ENCODE results near the gene PROK1.
A peak's percentile ranks its signal among the peaks of the same experiment; 100 is the strongest.
"Not testable (repeated sequence)": the region's sequence is repeated elsewhere in the genome, so short reads cannot be mapped to it uniquely, and the experiment has no call there.

PROK1 gene, protein sequence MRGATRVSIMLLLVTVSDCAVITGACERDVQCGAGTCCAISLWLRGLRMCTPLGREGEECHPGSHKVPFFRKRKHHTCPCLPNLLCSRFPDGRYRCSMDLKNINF

DNA sequence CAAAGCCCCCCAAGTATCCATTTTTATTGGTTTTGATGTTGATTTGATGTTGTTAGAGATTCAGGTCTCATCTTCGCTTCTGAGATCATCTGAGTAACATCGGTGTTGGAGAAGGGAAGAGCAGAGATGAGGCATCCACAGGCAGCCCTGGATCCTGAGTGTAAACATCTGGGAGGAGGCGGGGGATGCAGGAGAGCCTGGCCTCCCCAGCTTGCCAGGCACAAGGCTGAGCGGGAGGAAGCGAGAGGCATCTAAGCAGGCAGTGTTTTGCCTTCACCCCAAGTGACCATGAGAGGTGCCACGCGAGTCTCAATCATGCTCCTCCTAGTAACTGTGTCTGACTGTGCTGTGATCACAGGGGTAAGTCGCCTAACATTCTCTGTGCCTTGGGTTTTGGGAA is at the start of gene PROK1:
Gene PROK1, plus strand, starts transcription at position 221 of the 400 bp plus-strand sequence. Its CDS starts 68 bp downstream, at position 289.
- no peak for DNase-seq

DNA sequence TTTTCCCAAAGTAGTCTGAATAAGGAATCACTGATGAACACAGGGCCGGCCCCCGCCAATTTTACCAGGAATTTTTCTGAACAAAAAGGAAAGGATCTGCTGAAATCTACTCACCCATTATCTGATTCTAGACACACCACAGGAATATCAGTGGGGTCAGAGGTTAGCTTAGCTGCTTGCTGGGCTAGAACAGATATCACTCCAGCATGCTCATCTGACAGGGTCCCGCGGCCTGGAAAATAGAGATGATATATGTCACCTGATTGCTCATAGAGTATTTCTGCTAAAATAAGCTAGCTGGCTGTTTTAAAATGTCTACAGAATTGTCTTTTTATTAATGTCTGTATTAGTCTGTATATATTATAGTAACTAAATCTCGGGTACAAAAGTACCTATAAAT is 47.1 kb upstream of the PROK1 start:
- DNase-seq, result no peak

DNA sequence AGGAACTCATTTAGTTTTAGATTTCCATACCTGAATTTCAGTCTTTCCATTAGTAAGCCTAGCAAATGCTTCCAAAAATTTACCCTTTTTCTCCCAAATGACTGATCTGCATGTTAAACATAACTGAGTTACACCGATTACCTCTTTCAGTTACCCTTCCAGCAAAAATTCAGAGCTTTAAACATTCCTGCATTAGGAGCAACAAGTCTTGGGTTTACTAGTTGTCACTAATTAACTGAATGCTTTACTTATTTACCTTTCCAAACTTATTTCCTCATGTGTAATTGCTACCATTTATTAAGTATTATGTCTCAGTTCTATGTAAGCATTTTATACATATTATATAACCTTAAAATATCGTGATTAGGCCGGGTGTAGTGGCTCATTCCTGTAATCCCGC is 46.5 kb upstream of the PROK1 start:
- DNase-seq, result no peak

DNA sequence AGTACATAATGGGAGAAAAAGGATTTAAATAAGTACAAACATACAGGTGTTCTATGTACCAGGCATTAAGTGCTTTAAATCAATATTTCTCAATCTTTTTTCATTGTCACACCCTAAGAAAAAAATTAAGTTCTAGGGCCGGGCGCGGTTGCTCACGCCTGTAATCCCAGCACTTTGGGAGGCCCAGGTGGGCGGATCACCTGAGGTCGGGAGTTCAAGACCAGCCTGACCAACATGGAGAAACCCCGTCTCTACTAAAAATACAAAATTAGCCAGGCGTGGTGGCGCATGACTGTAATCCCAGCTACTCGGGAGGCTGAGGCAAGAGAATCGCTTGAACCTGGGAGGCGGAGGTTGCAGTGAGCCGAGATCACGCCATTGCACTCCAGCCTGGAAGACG is 44.5 kb upstream of the PROK1 start:
- DNase-seq, result not testable (repeated sequence)

DNA sequence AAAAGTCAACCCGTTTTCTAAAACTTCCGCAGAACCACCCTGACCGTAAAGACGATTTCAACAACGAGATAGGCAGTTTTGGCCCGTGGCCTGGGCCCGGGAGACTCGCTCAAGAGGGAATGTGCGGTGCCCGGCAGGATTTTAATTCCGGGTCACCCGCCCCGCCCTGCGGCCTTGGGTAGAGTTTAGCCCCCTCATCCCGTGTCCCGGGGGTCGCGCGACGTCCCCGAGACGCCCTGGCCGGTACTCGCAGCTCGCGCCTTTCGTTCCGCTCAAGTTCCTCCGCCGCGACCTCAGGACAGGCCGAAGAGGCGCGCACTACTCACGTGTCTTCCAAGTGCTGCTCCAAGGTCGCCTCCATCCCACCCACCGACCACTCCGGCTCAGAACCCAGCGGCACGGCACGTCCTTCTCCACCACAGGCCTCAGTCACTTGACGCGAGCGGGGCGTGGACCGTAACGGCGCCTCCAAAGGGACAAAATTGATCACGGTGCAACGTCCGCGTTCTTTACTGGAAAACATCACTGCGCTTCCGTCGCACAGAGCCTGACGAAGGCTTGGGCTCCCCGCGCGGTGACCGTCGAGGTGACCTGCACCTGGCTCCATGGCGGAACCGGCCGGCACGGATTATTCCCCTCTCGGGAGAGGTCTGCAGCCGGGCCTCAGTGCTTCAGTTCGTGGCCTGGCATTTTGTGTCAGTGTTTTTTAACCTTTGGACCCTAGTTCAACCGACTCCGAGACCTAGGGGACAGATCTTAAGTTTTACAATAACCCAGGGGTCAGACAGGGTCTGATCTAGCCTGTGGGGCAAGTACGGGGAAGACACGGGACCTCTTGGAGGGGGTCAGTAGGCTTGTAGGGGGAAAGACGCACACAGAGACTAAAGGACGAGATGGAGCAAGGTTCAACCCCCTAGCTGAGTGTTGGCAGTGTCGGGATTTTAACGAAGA is 43.4 kb upstream of the PROK1 start, which contains the start of gene LAMTOR5:
Gene LAMTOR5, minus strand, starts transcription at position 435 of the 951 bp plus-strand sequence. Its CDS starts 74 bp downstream, at position 361.
- peak; percentile 81 to 86 for DNase-seq

DNA sequence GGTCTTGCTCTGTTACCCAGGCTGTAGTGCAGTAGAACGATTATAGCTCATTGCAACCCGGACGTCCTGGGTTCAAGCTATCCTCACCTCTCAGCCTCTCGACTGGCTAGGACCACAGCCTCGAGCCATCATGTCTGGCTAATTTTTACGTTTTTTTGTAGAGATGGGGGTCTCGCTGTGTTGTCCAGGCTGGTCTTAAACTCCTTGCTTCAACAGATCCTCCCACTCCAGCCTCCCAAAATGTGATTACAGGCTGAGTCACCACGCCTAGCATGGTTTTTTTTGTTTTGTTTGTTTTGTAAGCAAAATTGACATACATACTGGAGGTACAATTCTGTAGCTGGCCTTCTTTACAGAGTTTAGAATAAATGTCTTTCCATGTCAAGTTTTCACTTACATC is 42.5 kb upstream of the PROK1 start:
- no peak for DNase-seq

DNA sequence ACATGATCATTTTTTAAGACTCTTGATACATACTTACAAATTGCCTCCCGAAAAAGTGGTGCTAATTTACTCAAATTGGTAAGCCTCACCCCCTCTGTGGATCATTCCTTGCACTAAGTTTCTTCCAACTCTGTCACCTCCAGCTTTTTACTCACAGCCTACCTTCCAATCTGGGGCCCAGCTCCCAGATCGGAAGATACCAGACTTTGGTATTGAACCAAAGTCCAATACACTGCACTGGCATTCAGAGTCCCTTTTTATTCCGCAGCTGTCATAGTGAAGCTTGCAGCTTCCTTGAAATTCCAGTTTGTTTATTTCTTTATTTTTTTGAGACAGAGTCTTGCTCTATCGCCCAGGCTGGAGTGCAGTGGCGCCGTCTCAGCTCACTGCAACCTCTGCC is 41.6 kb upstream of the PROK1 start:
- no peak for DNase-seq

DNA sequence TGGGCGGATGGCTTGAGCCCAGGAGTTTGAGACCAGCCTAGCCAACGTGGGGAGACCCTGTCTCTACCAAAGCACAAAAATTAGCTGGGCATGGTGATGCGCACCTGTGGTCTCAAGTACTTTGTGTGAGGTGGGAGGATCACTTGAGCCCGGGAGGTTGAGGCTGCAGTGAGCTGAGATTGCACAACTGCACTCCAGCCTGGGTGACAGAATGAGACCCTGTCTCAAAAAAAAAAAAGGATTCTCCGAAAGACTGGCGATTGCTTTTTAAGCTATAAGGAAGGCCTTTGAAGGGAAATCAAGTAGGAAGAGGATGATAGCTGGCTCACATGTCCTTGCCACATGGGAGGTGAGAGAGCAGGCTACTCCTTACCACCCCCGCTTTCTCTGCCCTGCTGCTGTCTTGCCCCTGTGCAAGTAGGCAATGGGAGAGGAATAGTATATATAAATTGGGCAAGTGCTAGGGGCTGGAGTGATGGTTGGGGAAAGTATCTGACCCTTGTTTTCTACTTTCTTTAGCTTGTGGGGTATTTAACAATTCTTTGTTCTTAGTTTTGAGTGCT is 39.7 kb upstream of the PROK1 start:
- no peak for DNase-seq

DNA sequence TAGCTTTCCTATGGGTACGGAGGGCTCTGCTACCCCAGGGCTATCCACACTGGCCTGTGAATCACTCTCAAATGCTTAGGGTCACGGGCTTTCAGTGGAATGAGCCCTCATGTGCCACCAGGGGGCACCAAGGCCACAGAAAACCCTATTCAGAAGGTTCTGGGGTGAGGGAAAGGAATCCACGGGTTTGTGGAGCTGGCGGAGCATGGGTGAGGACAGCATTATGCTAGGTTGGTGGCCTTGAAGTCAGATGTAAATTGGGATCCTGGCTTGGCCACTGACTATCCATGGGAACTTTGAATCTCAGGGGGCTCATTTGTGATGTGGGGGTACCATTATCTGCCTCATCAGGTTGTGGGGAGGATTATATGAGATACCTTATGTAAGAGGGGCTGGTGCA is 38.4 kb upstream of the PROK1 start:
- peak in 1 of 2 experiments; percentile 16 for DNase-seq

DNA sequence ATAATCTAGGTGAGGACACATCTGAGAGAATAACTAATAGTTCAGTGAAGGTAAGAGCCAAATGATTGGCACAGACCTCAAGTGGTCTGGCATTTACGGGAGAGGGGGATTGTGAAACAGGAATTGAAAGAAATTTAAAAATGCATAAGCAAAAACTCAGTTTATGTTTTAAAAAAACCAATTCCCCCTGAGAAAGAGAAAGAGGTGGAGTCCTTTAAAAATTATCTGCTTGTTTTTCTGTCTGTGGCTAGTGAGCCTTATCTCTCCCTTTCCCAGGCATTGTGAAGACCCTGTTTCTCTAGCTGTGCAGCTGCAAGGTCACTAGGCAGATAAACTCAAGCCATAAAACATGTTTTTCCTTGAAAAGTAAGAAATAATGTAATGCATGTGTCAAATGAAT is 37.9 kb upstream of the PROK1 start:
- not testable (repeated sequence) for DNase-seq

DNA sequence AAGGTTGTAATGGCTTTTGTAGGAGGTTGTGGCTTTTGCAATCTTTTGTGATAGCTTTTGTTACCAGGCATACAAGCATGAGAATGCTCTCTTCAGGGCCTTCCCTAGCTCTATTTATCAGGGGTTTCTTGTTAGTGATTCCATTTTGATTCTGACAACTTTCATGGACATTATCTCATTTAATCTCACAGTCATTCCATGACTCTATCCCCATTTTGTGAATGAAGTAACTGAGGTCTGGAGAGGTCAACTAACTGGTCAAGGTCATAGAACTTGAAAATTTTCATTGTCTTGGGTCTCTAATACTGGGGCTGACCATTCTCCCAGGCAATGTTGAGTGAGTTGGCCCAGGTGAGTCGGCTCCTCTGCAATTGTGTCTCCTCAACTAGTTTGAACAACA is 32.2 kb upstream of the PROK1 start:
- DNase-seq, result no peak

DNA sequence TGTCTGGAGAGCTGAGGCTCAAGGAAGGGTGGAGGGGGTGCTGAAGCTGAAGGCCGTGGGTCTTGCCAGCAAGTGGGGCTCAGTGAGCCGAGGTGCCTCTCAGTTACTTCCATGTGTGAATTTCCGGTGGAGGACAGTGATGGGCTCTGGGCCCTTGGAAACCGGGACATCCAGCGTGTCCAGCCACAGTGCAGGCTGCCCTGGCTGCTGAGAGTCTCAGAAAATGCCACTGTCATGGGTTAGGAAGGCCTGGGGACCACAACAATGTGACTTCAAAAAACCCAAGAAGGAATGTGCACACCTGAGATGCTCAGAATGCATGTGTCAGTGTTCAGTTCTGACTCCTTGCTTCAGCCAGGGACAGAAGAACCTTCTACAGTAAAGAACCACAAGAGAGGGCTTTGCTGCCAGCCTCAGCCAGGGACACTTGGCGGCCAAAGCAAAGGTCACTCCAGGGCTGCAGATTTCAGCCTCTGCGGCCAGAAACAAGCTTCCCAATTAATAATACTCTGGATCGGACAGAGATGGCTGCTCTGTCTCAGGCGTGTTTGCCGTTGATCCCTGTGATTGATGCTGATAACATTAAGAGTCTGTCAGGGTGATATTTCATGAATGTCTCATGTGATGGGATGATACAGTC is 30.8 kb upstream of the PROK1 start:
- no peak for DNase-seq

DNA sequence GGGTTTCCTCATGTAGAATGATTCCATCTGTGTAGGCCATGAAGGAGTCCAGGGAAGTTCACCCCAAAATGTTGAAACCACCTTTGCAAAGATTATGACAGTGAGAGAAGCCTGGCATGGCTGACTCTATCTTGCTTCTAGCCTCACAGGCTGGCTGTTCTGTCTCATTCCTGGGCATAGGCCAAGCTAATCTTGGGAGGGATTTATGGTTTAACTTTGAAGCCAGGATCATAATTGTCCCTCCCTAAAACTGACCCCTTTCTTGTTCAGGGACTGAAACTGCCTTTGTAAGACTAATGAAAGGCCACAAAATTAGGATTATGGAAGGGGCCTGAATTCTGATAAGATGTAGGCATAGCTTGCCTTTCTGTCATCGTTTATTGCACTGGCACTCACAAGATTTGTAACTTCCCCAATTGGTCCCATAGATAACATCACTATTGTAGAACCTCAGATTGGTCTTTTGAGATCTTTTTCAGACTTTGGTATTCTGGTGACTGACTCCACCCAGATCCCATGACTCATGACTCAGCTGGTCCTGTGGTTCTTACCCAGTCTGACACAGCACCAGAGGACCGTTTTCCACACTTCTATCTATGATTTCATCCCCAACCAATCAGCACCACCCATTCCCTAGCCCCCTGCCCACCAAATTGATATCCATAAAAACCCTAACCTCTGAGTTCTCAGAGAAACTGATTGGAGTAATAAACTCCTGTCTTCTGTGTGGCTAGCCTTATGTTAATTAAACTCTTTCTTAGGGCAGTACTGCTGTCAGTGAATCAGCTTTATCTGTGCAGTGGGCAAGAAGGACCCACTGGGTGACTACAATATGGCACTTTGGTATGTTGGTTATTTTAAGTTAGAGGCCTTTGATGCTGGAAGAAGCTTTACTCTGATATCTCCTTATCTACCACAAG is 29.8 kb upstream of the PROK1 start:
- DNase-seq, result no peak

DNA sequence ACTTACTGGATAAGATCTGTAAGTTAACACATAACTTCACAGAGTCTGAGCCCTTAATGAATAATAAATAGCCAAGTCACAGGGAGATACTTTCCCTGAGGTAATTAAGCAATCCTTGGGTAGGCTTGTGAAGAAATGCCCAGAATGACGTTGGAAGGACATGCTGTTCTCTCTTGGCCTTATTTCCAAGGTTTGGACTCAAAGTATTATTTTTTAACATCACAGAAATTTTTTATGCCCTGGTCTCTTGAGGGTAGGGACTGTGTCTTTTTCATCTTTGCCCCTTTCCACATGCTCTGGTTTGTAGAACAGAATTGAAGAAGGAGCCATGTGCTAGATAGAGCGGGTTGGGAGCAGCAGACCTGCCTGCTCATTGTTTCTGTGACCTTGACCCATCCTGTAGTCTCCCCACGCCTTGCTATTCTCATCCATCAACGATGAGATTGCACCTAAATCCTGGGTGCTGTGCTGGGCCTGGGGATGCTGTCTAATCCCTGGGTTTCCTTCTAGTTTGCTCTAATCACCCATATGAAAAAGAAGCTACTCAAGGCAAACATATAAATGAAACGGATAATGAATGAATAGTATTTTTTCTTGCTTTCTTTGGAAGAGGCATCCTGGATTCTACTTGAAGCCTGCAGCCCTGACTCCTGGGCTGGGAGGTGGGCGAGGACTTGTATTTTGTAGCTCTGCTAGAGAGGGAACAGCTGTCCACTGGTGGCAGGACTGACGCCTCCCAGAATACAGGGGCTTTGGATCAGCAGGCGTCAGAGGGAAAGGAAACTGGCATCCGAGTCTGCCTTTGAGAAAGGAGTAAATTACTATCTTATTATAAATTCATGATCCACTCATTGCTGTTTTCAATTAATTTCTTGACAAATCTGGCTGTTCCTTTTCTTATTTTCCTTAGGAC is 26.0 kb upstream of the PROK1 start:
- DNase-seq, result no peak

DNA sequence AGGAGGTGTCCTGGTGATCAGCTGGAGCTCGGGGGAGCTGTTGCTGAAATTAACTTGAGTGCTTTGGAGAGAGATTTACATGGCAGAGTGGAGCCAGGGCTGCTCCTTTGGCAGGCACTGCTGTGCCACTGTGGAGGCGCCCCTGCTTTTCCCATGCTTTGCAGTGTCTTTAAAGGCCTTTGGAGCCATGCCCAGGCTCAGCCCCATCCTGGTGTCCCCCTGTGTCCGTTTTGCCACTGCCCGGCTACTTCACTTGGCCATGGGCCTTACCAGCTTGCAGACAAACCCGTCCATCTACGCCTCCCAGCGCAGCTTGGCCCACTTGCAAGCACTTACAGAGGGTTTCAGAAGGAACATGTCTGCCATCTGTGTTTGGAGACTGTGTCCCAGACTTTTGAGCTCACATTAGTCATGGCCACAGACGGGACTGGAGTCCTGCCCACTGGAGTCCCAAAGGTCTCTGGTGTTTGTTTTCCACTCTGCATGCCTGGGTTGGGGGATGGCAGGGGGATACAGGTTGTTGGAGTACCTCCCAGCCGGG is 25.3 kb upstream of the PROK1 start:
- DNase-seq, result no peak

DNA sequence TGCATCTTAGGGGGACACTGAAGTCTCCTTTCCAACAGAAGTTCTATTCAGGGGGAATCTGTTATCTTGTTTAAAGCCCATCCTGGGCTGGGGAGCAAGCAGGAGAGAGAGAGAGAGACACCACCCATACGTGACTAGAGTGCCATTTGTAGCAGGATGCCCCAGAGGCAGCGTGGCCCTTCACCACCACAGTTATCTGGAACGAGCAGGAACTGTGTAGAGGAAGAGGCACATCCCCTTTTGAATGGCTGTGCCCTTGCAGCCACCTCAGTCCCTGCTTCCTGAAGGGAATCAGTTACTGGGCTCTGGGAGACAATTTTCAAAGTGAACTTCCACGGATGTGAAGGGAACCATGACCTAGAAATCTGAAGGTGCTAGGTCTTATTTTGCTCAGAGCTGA is 24.1 kb upstream of the PROK1 start:
- no peak for DNase-seq

DNA sequence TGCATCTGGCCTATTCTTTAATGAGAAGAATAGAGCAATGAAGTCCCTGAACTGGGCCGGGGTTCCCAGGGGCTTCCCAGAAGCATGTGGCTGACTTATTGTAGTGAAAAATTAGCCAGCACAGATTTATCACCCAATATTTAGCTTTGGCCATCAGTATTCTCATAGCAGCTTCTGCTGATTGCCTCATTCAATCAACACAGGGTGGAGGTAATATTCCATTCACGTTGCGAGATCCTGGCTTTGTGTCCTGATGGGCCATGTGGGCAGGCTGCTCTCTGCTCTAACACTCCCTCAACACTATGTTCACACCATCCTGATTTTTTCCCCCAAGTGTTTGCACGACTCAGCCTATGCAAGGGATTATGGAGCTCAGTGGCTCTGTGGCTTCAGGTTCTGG is 22.0 kb upstream of the PROK1 start:
- DNase-seq, result no peak

DNA sequence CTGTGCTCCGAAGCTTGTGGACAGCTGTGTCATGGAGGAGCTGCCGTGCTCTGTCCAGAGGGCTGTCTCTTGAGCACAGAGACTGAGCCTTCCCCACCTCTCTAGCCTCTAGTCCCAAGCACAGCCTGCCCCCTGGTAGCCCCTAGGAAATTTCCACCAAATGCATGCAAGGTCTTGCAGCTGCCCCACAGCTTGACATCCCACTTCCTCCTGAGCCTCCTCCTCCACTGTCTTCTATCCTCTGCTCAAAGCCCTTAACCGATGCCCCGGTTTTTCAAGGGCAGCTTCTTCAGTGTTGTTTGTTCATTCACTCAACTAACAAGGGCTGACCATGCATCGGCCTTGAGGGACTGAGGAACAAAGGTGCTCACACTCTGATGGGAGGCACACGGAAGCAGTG is 20.6 kb upstream of the PROK1 start:
- DNase-seq, result no peak

DNA sequence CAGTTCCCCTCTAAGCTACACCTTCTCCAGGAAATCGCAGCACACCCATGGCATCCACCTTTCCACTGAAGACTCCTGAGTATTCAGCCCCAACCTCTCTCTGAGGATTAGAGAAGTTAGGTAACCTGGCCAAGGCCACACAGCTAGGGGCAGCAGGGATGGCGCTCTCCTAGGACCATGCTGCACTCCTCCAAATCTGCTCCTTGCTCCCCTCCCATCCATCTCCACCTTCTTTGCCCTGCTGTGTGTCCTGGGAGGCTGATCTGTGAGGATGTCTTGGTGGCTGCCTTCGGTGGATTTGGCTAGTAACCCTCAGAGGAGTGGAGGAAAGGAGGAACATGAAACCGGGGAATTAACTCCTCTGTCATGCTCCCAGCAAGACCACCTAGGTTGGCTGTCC is 20.0 kb upstream of the PROK1 start:
- DNase-seq, result no peak

DNA sequence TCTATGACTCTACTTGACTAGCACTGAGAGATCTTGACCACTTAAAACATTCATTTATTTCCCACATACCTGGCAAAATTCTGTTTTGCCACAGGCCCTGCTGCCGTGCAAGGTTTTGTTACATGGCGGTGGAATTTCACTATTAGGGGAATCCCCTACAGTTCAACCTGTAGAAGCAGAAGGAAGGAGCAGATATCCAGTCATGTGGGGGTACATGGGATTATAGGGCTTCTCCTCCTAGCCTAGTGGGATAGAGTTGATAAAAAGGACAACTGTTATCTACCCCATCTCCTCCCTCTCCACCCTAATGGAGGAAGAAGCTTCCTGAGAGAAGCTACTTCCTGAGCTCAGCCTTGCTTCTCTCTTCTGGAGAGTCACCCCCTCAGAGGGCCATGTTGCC is 17.7 kb upstream of the PROK1 start:
- DNase-seq, result no peak

DNA sequence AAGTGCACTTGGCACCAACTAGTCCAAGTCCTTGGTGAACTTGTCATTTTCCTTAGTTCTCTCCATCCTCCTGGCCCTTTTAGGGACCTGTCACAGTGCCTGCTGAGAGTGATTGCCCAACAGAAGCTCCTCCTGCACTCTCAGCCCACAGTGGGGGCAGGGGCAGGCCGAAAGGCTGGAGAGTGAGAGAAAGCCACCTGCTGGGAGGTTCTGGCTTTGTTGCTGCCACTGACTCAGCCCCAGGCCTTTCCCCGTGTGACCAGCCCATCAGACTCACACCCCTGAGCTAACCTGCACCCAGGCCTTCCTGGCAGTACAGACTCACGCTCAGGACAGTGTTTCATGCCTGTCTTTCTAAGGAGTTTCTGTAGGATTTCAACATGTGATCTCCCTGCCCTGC is 17.1 kb upstream of the PROK1 start:
- DNase-seq, result peak in 1 of 2 experiments; percentile 6
